HG03045 (cell line): Measurements from ENCODE around the gene UST.
"Not testable (repeated sequence)": the region's sequence is repeated elsewhere in the genome, so short reads cannot be mapped to it uniquely, and the experiment has no call there.

ENCODE experiments used
- ATAC-seq: cut with Tn5 transposase; IDR thresholded peaks from one replicate; pipeline ENCODE4 v1.9.1; 2021; ENCODE audit warnings: mild to moderate bottlenecking, moderate library complexity; ENCODE audit not compliant: unreplicated experiment

Gene UST

GRCh38 chr6:148967541-148967956 lies 220.7 kb downstream of the UST start:
- no peak for ATAC-seq

GRCh38 chr6:148968771-148969602 lies 222.2 kb downstream of the UST start:
- ATAC-seq, result no peak

- no peak for ATAC-seq
Observed at GRCh38 chr6:148969603-148970061, 222.8 kb downstream of the UST start.

GRCh38 chr6:148971031-148971927 lies 224.4 kb downstream of the UST start:
- ATAC-seq, result no peak

- ATAC-seq, result no peak
Observed at GRCh38 chr6:148972481-148972880, 225.7 kb downstream of the UST start.

GRCh38 chr6:148973538-148974208 lies 226.8 kb downstream of the UST start:
- no peak for ATAC-seq

GRCh38 chr6:148974351-148974750 lies 227.5 kb downstream of the UST start:
- no peak for ATAC-seq

GRCh38 chr6:148978298-148978697 lies 231.5 kb downstream of the UST start:
- ATAC-seq, result not testable (repeated sequence)

GRCh38 chr6:148979014-148979901 lies 232.4 kb downstream of the UST start:
- ATAC-seq, result no peak

GRCh38 chr6:148980234-148980633 lies 233.4 kb downstream of the UST start:
- ATAC-seq, result no peak

GRCh38 chr6:148981515-148981914 lies 234.7 kb downstream of the UST start:
- ATAC-seq, result no peak

- no peak for ATAC-seq
Observed at GRCh38 chr6:148983101-148983761, 236.4 kb downstream of the UST start.

- ATAC-seq, result no peak
Observed at GRCh38 chr6:148983966-148984365, 237.1 kb downstream of the UST start.

- no peak for ATAC-seq
Observed at GRCh38 chr6:148984531-148985056, 237.8 kb downstream of the UST start.

- ATAC-seq, result no peak
Observed at GRCh38 chr6:148985499-148985898, 238.7 kb downstream of the UST start.

- ATAC-seq, result no peak
Observed at GRCh38 chr6:148986608-148987007, 239.8 kb downstream of the UST start.

- no peak for ATAC-seq
Observed at GRCh38 chr6:148987982-148988381, 241.2 kb downstream of the UST start.

- ATAC-seq, result no peak
Observed at GRCh38 chr6:148989585-148989984, 242.8 kb downstream of the UST start.

- ATAC-seq, result no peak
Observed at GRCh38 chr6:148990403-148990802, 243.6 kb downstream of the UST start.
